ENCODE results near the gene DCC.

DNA sequence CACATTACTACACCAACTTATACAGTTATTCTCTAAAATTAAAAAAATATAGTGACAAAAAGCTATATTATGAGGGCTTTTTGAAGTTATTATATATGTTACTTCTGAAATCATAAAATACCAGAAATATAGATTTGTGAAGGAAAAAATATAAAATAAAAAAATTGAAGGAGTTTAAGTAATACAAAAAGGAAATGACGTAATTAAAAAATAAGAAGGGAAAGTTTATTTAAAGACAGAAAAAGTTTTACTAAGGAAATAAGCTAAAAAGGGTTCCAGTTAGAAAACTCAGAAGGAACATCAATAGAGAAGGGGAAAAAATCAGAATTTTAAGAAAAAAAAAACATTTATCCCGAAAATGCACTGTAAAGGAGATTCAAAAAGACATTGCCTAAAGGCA is 1187.4 kb downstream of the DCC start:
- TF ChIP-seq CTCF (IDR thresholded peaks at IDR 0.05), result no peak
- TF ChIP-seq POLR2A (IDR thresholded peaks at IDR 0.05), result no peak
